PFSK-1 (cell line): ENCODE results near the gene SMPD2.

Experiments used
- FOXP2 ChIP-seq: optimal IDR thresholded peaks from 2 replicates; pipeline ENCODE3; 2011; ENCODE audit warnings: borderline replicate concordance, control low read depth, inconsistent platforms; ENCODE audit not compliant: insufficient read depth; ENCODE audit errors: extremely low read length, extremely low read depth
- POLR2AphosphoS5 ChIP-seq: IDR thresholded peaks from 2 replicates; pipeline ENCODE4 v1.6.1; 2012; ENCODE audit warnings: low read depth, mild to moderate bottlenecking, control low read depth, low read length, moderate library complexity
- SIN3A ChIP-seq: IDR thresholded peaks from 2 replicates; pipeline ENCODE4 v1.6.1; 2012; ENCODE audit warnings: mild to moderate bottlenecking, low read length, moderate library complexity, borderline replicate concordance; ENCODE audit not compliant: insufficient read depth
- TAF1 ChIP-seq: IDR thresholded peaks from 2 replicates; pipeline ENCODE4 v1.6.1; 2012; ENCODE audit warnings: low read length, control low read depth, borderline replicate concordance; ENCODE audit not compliant: insufficient read depth
- TF ChIP-seq, protein P1 (sequence below), 2 experiments: IDR thresholded peaks; 2 replicates each; pipeline versions ENCODE4 v1.6.1 to v1.8.0; 2011 to 2012; ENCODE audit warnings: low read depth in 2 of 2, low read length in 2 of 2, control low read depth in 1 of 2, inconsistent platforms in 1 of 2, mild to moderate bottlenecking in 1 of 2, moderate library complexity in 1 of 2; ENCODE audit not compliant: insufficient read depth in 1 of 2

The SMPD2 gene

GRCh38 chr6:109491207-109491938 is 50.8 kb downstream of the SMPD2 start:
- no peak for TF ChIP-seq POLR2AphosphoS5
- no peak for TF ChIP-seq FOXP2
- TF ChIP-seq, protein P1, sequence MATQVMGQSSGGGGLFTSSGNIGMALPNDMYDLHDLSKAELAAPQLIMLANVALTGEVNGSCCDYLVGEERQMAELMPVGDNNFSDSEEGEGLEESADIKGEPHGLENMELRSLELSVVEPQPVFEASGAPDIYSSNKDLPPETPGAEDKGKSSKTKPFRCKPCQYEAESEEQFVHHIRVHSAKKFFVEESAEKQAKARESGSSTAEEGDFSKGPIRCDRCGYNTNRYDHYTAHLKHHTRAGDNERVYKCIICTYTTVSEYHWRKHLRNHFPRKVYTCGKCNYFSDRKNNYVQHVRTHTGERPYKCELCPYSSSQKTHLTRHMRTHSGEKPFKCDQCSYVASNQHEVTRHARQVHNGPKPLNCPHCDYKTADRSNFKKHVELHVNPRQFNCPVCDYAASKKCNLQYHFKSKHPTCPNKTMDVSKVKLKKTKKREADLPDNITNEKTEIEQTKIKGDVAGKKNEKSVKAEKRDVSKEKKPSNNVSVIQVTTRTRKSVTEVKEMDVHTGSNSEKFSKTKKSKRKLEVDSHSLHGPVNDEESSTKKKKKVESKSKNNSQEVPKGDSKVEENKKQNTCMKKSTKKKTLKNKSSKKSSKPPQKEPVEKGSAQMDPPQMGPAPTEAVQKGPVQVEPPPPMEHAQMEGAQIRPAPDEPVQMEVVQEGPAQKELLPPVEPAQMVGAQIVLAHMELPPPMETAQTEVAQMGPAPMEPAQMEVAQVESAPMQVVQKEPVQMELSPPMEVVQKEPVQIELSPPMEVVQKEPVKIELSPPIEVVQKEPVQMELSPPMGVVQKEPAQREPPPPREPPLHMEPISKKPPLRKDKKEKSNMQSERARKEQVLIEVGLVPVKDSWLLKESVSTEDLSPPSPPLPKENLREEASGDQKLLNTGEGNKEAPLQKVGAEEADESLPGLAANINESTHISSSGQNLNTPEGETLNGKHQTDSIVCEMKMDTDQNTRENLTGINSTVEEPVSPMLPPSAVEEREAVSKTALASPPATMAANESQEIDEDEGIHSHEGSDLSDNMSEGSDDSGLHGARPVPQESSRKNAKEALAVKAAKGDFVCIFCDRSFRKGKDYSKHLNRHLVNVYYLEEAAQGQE (IDR thresholded peaks at IDR 0.05; ENCODE audit: insufficient read depth in 1 of 2, low read depth in 2 of 2, low read length in 2 of 2), result no peak
- TF ChIP-seq TAF1, result no peak
- no peak for TF ChIP-seq SIN3A
